Activated CD8-positive, alpha-beta T cell treated with anti-CD3 and anti-CD28 coated beads, Interleukin-2, amount 10 ng/mL, durations not matched to agents 7 days and 5 days (primary cell): ENCODE measurements around the gene CTSL. TPM values are rescaled to one million over a fixed set of nuclear protein-coding genes. Genes with fewer than 3 reads are reported as not detected.
"Not testable (repeated sequence)": the region's sequence is repeated elsewhere in the genome, so short reads cannot be mapped to it uniquely, and the experiment has no call there.

Experiments
- ATAC-seq: fragments of 150-1000 bp; cut with Tn5 transposase; one replicate; pipeline ENCODE4 v1.10.0; 2021; ENCODE audit warnings: moderate library complexity
- CTCF ChIA-PET: fragments of 350-600 bp; sonication (Branson Sonifier 250); formaldehyde crosslinking; loops from one replicate; lab custom pipeline; 2021; ENCODE audit warnings: antibody characterized with exemption; lab: Charles Lee
- POLR2A ChIA-PET: fragments of 350-600 bp; sonication (Branson Sonifier 250); formaldehyde crosslinking; loops from one replicate; lab custom pipeline; 2021; ENCODE audit warnings: antibody characterized with exemption; lab: Charles Lee
- DNase-seq: peaks from one replicate; pipeline ENCODE4 v3.0.0-alpha.2; 2020
- H3K27ac Mint-ChIP-seq: one replicate; pipeline ENCODE4 v1.8.0; 2021; ENCODE audit warnings: mild to moderate bottlenecking, mixed read lengths
- H3K27me3 Mint-ChIP-seq: one replicate; pipeline ENCODE4 v1.8.0; 2021; ENCODE audit warnings: low read depth, mixed read lengths
- H3K36me3 Mint-ChIP-seq: one replicate; pipeline ENCODE4 v1.8.0; 2021; ENCODE audit warnings: low read depth, mixed read lengths
- H3K4me1 Mint-ChIP-seq: one replicate; pipeline ENCODE4 v1.8.0; 2021; ENCODE audit warnings: low read depth, mixed read lengths
- H3K4me3 Mint-ChIP-seq: one replicate; pipeline ENCODE4 v1.8.0; 2021; ENCODE audit warnings: mild to moderate bottlenecking, mixed read lengths
- H3K9me3 Mint-ChIP-seq: one replicate; pipeline ENCODE4 v1.8.0; 2022; ENCODE audit warnings: mixed read lengths; ENCODE audit not compliant: insufficient read depth
- total RNA-seq, 2 experiments: library from RNA; stranded (reverse); gene quantifications; one replicate each; pipeline ENCODE4 v1.2.3, GENCODE V29; 2021

CTSL gene
- total RNA-seq, 2 experiments from 2014 or later: not detected

GRCh38 chr9:87751423-87751822 is 25.5 kb downstream of the CTSL start:
- CTCF ChIA-PET: no interaction called here
- DNase-seq (no peak), ATAC-seq (no peak)
- H3K4me1 Mint-ChIP-seq: no peaks in the 10 kb centered on the region
- H3K4me3 Mint-ChIP-seq: no peak overlapping the region
- no peaks in the 10 kb centered on the region for H3K36me3 Mint-ChIP-seq
- POLR2A ChIA-PET: no interaction called here
- no peaks in the 10 kb centered on the region for H3K27me3 Mint-ChIP-seq
- no peak overlapping the region for H3K27ac Mint-ChIP-seq
- H3K9me3 Mint-ChIP-seq: no peaks in the 10 kb centered on the region

GRCh38 chr9:87751868-87752267 is 25.9 kb downstream of the CTSL start:
- no peak for DNase-seq
- CTCF ChIA-PET: no interaction called here
- H3K4me3 Mint-ChIP-seq: no peak overlapping the region

GRCh38 chr9:87753313-87753712 is 27.4 kb downstream of the CTSL start:
- Mint-ChIP-seq H3K4me1 (no peaks in the 10 kb centered on the region), H3K27ac (no peak overlapping the region), H3K36me3 (no peaks in the 10 kb centered on the region), H3K27me3 (no peaks in the 10 kb centered on the region), H3K4me3 (no peak overlapping the region), H3K9me3 (no peaks in the 10 kb centered on the region)
- ATAC-seq (no peak), DNase-seq (no peak)
- ChIA-PET CTCF (no interaction called here), POLR2A (no interaction called here)

More at GRCh38 chr9:87751868-87752267, 25.9 kb downstream of the CTSL start:
- H3K27me3 Mint-ChIP-seq: no peaks in the 10 kb centered on the region
- H3K36me3 Mint-ChIP-seq: no peaks in the 10 kb centered on the region
- POLR2A ChIA-PET: no interaction called here
- no peak for ATAC-seq
- H3K27ac Mint-ChIP-seq: no peak overlapping the region
- H3K4me1 Mint-ChIP-seq: no peaks in the 10 kb centered on the region
- no peaks in the 10 kb centered on the region for H3K9me3 Mint-ChIP-seq

GRCh38 chr9:87758330-87758729 is 32.4 kb downstream of the CTSL start:
- H3K27me3 Mint-ChIP-seq, H3K27ac Mint-ChIP-seq, H3K36me3 Mint-ChIP-seq, ATAC-seq, POLR2A ChIA-PET, H3K4me1 Mint-ChIP-seq, H3K4me3 Mint-ChIP-seq, H3K9me3 Mint-ChIP-seq, DNase-seq, CTCF ChIA-PET: not testable (repeated sequence)

GRCh38 chr9:87759980-87760379 is 34.1 kb downstream of the CTSL start:
- H3K36me3 Mint-ChIP-seq, DNase-seq, CTCF ChIA-PET, H3K4me3 Mint-ChIP-seq, H3K9me3 Mint-ChIP-seq, H3K27me3 Mint-ChIP-seq, ATAC-seq, H3K4me1 Mint-ChIP-seq, POLR2A ChIA-PET, H3K27ac Mint-ChIP-seq: not testable (repeated sequence)

- H3K36me3 Mint-ChIP-seq: no peaks in the 10 kb centered on the region
- no peaks in the 10 kb centered on the region for H3K27me3 Mint-ChIP-seq
- POLR2A ChIA-PET: no interaction called here
- DNase-seq: no peak
- no peak overlapping the region for H3K27ac Mint-ChIP-seq
- no peaks in the 10 kb centered on the region for H3K9me3 Mint-ChIP-seq
- H3K4me3 Mint-ChIP-seq: no peak overlapping the region
- H3K4me1 Mint-ChIP-seq: no peaks in the 10 kb centered on the region
- CTCF ChIA-PET: no interaction called here
- ATAC-seq: no peak
Observed at GRCh38 chr9:87760529-87760928, 34.6 kb downstream of the CTSL start.

- POLR2A ChIA-PET: no interaction called here
- no peaks in the 10 kb centered on the region for H3K9me3 Mint-ChIP-seq
- no peaks in the 10 kb centered on the region for H3K27me3 Mint-ChIP-seq
- H3K27ac Mint-ChIP-seq: no peak overlapping the region
- CTCF ChIA-PET: no interaction called here
- no peak for DNase-seq
- ATAC-seq: no peak
- H3K4me3 Mint-ChIP-seq: no peak overlapping the region
- H3K36me3 Mint-ChIP-seq: no peaks in the 10 kb centered on the region
- no peaks in the 10 kb centered on the region for H3K4me1 Mint-ChIP-seq
Observed at GRCh38 chr9:87763286-87763685, 37.4 kb downstream of the CTSL start.

- H3K4me3 Mint-ChIP-seq: no peak overlapping the region
- ChIA-PET CTCF (no interaction called here), POLR2A (no interaction called here)
- ATAC-seq: no peak
- DNase-seq: no peak
- no peaks in the 10 kb centered on the region for H3K36me3 Mint-ChIP-seq
- H3K9me3 Mint-ChIP-seq: no peaks in the 10 kb centered on the region
- H3K4me1 Mint-ChIP-seq: no peaks in the 10 kb centered on the region
- H3K27ac Mint-ChIP-seq: no peak overlapping the region
- peaks cover 2% of the 10 kb centered on the region for H3K27me3 Mint-ChIP-seq
Observed at GRCh38 chr9:87765521-87765920, 39.6 kb downstream of the CTSL start.

GRCh38 chr9:87766697-87767096 is 40.8 kb downstream of the CTSL start:
- H3K9me3 Mint-ChIP-seq: no peaks in the 10 kb centered on the region
- DNase-seq (no peak), ATAC-seq (no peak)
- no peak overlapping the region for H3K27ac Mint-ChIP-seq
- CTCF ChIA-PET: no interaction called here
- no peaks in the 10 kb centered on the region for H3K4me1 Mint-ChIP-seq
- POLR2A ChIA-PET: no interaction called here
- H3K36me3 Mint-ChIP-seq: no peaks in the 10 kb centered on the region
- peaks cover 4% of the 10 kb centered on the region for H3K27me3 Mint-ChIP-seq
- no peak overlapping the region for H3K4me3 Mint-ChIP-seq

GRCh38 chr9:87770616-87771315 is 44.8 kb downstream of the CTSL start:
- Mint-ChIP-seq H3K4me1 (no peaks in the 10 kb centered on the region), H3K27me3 (peaks cover 5% of the 10 kb centered on the region), H3K36me3 (no peaks in the 10 kb centered on the region), H3K9me3 (no peaks in the 10 kb centered on the region), H3K4me3 (no peak overlapping the region), H3K27ac (no peak overlapping the region)
- DNase-seq (no peak), ATAC-seq (no peak)
- POLR2A ChIA-PET: no interaction called here
- CTCF ChIA-PET: no interaction called here

GRCh38 chr9:87771316-87772006 is 45.5 kb downstream of the CTSL start:
- ATAC-seq: no peak
- CTCF ChIA-PET: no interaction called here
- H3K27me3 Mint-ChIP-seq: peaks cover 5% of the 10 kb centered on the region

GRCh38 chr9:87776481-87777379 is 50.8 kb downstream of the CTSL start:
- H3K36me3 Mint-ChIP-seq: no peaks in the 10 kb centered on the region
- H3K27ac Mint-ChIP-seq: no peak overlapping the region
- CTCF ChIA-PET: no interaction called here
- H3K4me3 Mint-ChIP-seq: no peak overlapping the region
- no peak for ATAC-seq
- POLR2A ChIA-PET: no interaction called here
- no peak for DNase-seq
- no peaks in the 10 kb centered on the region for H3K9me3 Mint-ChIP-seq
- H3K27me3 Mint-ChIP-seq: peaks cover under 1% of the 10 kb centered on the region
- H3K4me1 Mint-ChIP-seq: no peaks in the 10 kb centered on the region

More at GRCh38 chr9:87771316-87772006, 45.5 kb downstream of the CTSL start:
- Mint-ChIP-seq H3K27ac (no peak overlapping the region), H3K4me3 (no peak overlapping the region), H3K9me3 (no peaks in the 10 kb centered on the region), H3K4me1 (no peaks in the 10 kb centered on the region), H3K36me3 (no peaks in the 10 kb centered on the region)
- POLR2A ChIA-PET: no interaction called here
- no peak for DNase-seq
